SH-SY5Y (cell line): ENCODE results near the gene NPHS1.

ENCODE experiments used
- GATA2 ChIP-seq: IDR thresholded peaks from 2 replicates; pipeline ENCODE4 v1.6.1; 2011; ENCODE audit warnings: mild to moderate bottlenecking, low read depth, low read length
- GATA3 ChIP-seq: IDR thresholded peaks from 2 replicates; pipeline ENCODE4 v1.6.1; 2011; ENCODE audit warnings: low read depth, mild to moderate bottlenecking, low read length, moderate library complexity

- no peak for TF ChIP-seq GATA2
- TF ChIP-seq GATA3 = no peak
Observed at GRCh38 chr19:35862528-35862927, 10.2 kb upstream of the NPHS1 start.
